ENCODE data around the gene MLXIPL.

MLXIPL gene

DNA sequence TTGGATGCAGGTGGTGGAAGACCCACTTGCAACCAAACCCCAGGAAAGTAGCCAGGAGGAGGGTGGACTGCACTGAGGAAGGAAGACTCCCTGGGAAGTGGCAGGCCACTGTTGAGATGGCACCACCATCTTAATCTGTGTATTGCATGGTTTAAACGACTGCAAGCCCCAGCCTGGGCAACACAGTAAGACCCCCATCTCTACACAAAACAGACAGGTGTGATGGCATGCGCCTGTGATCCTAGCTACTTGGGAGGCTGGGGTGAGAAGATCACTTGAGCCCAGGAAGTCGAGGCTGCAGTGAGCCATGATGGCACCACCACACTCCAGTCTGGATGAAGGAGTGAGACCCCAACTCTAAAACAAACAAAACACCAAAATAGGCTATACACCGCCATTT, 57.2 kb downstream of the MLXIPL start:
- TF ChIP-seq GLIS3 (CRISPR knock-in tag; IDR thresholded peaks at IDR 0.05) (no peak), RARB (CRISPR knock-in tag; IDR thresholded peaks at IDR 0.05) (no peak), ESRRG (CRISPR knock-in tag; IDR thresholded peaks at IDR 0.05) (no peak), PPARA (CRISPR knock-in tag; IDR thresholded peaks at IDR 0.05; ENCODE audit: borderline replicate concordance) (no peak), CSDC2 (CRISPR knock-in tag; IDR thresholded peaks at IDR 0.05) (no peak), PATZ1 (CRISPR knock-in tag; IDR thresholded peaks at IDR 0.05; ENCODE audit: borderline replicate concordance) (no peak), ISL1 (CRISPR knock-in tag; IDR thresholded peaks at IDR 0.05) (no peak), ZNF70 (CRISPR knock-in tag; IDR thresholded peaks at IDR 0.05) (no peak)
- TF ChIP-seq, protein P1, sequence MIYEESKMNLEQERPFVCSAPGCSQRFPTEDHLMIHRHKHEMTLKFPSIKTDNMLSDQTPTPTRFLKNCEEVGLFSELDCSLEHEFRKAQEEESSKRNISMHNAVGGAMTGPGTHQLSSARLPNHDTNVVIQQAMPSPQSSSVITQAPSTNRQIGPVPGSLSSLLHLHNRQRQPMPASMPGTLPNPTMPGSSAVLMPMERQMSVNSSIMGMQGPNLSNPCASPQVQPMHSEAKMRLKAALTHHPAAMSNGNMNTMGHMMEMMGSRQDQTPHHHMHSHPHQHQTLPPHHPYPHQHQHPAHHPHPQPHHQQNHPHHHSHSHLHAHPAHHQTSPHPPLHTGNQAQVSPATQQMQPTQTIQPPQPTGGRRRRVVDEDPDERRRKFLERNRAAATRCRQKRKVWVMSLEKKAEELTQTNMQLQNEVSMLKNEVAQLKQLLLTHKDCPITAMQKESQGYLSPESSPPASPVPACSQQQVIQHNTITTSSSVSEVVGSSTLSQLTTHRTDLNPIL (CRISPR knock-in tag; IDR thresholded peaks at IDR 0.05; ENCODE audit: low read depth): no peak
- ATAC-seq: no peak

GRCh38 chr7:73566431-73566830, 57.9 kb downstream of the MLXIPL start:
- ATAC-seq: peak; percentile 5; the same call in 2 of the 3 replicates

DNA sequence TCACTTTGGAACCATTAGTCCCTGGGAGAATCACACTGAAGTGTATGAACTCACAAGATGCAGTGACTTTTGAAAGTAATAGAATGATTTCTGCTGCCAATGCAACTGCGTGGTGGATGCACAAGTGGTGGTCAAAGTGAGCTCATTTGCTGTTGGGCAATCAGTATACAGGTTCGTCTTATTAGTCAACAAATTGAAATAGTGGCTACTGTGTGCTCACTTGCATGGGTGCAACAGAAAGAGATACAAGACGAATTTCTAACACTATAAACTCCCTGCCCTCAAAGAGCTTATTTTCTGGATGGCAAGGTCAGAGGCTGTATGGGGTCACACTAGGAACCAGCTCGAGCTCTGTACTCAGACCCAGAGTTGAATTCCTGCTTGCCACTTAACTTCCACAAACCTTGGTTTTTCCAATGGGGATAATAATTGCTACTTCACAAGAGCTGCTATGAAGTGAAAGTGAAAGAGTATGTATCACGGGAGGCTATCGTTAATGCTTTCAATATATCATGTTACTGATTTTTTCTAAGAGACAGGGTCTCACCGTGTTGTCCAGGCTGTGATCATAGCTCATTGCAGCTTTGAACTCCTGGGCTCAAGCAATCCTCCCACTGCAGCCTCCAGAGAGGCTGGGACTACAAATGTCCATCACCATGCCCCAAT, 58.5 kb downstream of the MLXIPL start:
- no peak for TF ChIP-seq ZNF8 (CRISPR knock-in tag; IDR thresholded peaks at IDR 0.05)
- no peak for TF ChIP-seq TSHZ2 (CRISPR knock-in tag; IDR thresholded peaks at IDR 0.05)
- TF ChIP-seq TCF4 (CRISPR knock-in tag; IDR thresholded peaks at IDR 0.05; ENCODE audit: borderline replicate concordance): no peak
- no peak for TF ChIP-seq TOX (CRISPR knock-in tag; IDR thresholded peaks at IDR 0.05; ENCODE audit: borderline replicate concordance)
- no peak for TF ChIP-seq ZFP3 (CRISPR knock-in tag; IDR thresholded peaks at IDR 0.05)
- TF ChIP-seq ZC3H10 (CRISPR knock-in tag; IDR thresholded peaks at IDR 0.05): no peak
- TF ChIP-seq ZNF565 (CRISPR knock-in tag; conservative IDR thresholded peaks at IDR 0.05; ENCODE audit: low read depth): no peak
- TF ChIP-seq ARNTL (CRISPR knock-in tag; IDR thresholded peaks at IDR 0.05; ENCODE audit: borderline replicate concordance, low read depth): no peak
- no peak for TF ChIP-seq GLIS3 (CRISPR knock-in tag; IDR thresholded peaks at IDR 0.05)
- TF ChIP-seq, protein P1 (CRISPR knock-in tag; IDR thresholded peaks at IDR 0.05; ENCODE audit: low read depth): no peak
- TF ChIP-seq POU6F1 (CRISPR knock-in tag; IDR thresholded peaks at IDR 0.05; ENCODE audit: borderline replicate concordance, low read depth): no peak
- no peak for TF ChIP-seq ZNF70 (CRISPR knock-in tag; IDR thresholded peaks at IDR 0.05)
- ATAC-seq: peak; percentile 20; the same call in 2 of the 3 replicates
